Cardiac muscle cell (in vitro differentiated cells and primary cell): ENCODE results near the gene CR2. TPM values are rescaled to one million over a fixed set of nuclear protein-coding genes. Genes with fewer than 3 reads are reported as not detected.

Experiments used
- DNase-seq, 2 donors: peaks; one replicate each; pipeline versions ENCODE4 v3.0.0 to v3.0.0-alpha.2; 2010 to 2017; ENCODE audit warnings: low read depth in 1 of 2, low spot score in 1 of 2
- H3K27ac ChIP-seq: fragments of 200-600 bp; sonication (generic); 2 replicates; pipeline ENCODE4 v1.5.1; 2016
- H3K27me3 ChIP-seq: fragments of 200-600 bp; sonication (generic); 2 replicates; pipeline ENCODE4 v1.6.0; 2016; ENCODE audit warnings: control low read depth
- H3K36me3 ChIP-seq: fragments of 200-600 bp; sonication (generic); 2 replicates; pipeline ENCODE4 v1.5.1; 2016; ENCODE audit warnings: control low read depth
- H3K4me1 ChIP-seq: fragments of 200-600 bp; sonication (generic); 2 replicates; pipeline ENCODE4 v1.8.1; 2017; ENCODE audit warnings: low read depth, mild to moderate bottlenecking, mixed run types
- H3K4me3 ChIP-seq: fragments of 200-600 bp; sonication (generic); 2 replicates; pipeline ENCODE4 v1.5.1; 2016; ENCODE audit warnings: mild to moderate bottlenecking
- H3K9me3 ChIP-seq: fragments of 200-600 bp; sonication (generic); 2 replicates; pipeline ENCODE4 v1.5.1; 2017; ENCODE audit warnings: low read depth, mild to moderate bottlenecking, control low read depth
- polyA plus RNA-seq: library from polyadenylated mRNA; unstranded; fragments of >200 nt; fragmentation: Nextera tagmentation; extraction: Ambion mirVana; gene quantifications from 2 replicates; pipeline ENCODE4 v1.2.1, GENCODE V29; 2016
- total RNA-seq: library from RNA; depleted of rRNA; stranded (reverse); fragments of >200 nt; gene quantifications from 2 replicates; pipeline ENCODE4 v1.2.3, GENCODE V29; 2016
- TF ChIP-seq, protein P1 (sequence below): IDR thresholded peaks from 2 replicates; pipeline ENCODE4 v1.5.1; 2012; ENCODE audit warnings: low read depth, mild to moderate bottlenecking, low read length

Gene CR2
- total and polyA plus RNA-seq, 2 experiments from 2014 or later: not detected

GRCh38 chr1:207500306-207500705 lies 46.2 kb downstream of the CR2 start:
- no peaks in the 10 kb centered on the region for H3K9me3 ChIP-seq
- H3K27ac ChIP-seq: no peak overlapping the region
- TF ChIP-seq, protein P1, sequence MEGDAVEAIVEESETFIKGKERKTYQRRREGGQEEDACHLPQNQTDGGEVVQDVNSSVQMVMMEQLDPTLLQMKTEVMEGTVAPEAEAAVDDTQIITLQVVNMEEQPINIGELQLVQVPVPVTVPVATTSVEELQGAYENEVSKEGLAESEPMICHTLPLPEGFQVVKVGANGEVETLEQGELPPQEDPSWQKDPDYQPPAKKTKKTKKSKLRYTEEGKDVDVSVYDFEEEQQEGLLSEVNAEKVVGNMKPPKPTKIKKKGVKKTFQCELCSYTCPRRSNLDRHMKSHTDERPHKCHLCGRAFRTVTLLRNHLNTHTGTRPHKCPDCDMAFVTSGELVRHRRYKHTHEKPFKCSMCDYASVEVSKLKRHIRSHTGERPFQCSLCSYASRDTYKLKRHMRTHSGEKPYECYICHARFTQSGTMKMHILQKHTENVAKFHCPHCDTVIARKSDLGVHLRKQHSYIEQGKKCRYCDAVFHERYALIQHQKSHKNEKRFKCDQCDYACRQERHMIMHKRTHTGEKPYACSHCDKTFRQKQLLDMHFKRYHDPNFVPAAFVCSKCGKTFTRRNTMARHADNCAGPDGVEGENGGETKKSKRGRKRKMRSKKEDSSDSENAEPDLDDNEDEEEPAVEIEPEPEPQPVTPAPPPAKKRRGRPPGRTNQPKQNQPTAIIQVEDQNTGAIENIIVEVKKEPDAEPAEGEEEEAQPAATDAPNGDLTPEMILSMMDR: no peak
- H3K36me3 ChIP-seq: no peaks in the 10 kb centered on the region
- H3K27me3 ChIP-seq: peaks cover 83% of the 10 kb centered on the region
- DNase-seq: no peak
- H3K4me3 ChIP-seq: no peak overlapping the region
- no peaks in the 10 kb centered on the region for H3K4me1 ChIP-seq

GRCh38 chr1:207501071-207501470 lies 46.9 kb downstream of the CR2 start:
- Histone ChIP-seq H3K4me1 (no peaks in the 10 kb centered on the region), H3K4me3 (no peak overlapping the region), H3K27me3 (peaks cover 76% of the 10 kb centered on the region), H3K9me3 (no peaks in the 10 kb centered on the region), H3K27ac (no peak overlapping the region), H3K36me3 (no peaks in the 10 kb centered on the region)
- TF ChIP-seq, protein P1: no peak
- no peak for DNase-seq

DNA sequence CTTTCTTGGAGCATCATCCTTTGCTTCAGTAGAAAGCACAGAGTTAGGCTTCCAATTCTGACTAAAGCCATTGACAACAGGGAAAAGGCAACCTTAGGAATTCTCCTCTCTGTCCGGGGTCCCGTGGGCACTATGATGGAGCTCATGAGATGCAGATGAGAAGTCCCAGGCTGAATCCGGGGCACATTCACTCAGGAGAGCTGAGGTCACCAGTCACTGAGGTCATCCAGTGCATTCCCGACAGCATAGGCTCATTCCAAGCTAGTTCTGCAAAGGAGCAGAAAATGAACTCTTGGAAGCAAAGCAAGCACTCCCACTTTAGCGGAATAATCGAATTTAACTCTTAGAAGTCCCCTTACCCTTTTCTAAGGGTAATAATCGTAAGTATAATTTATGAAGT lies 48.6 kb downstream of the CR2 start:
- H3K4me1 ChIP-seq: no peaks in the 10 kb centered on the region
- H3K9me3 ChIP-seq: no peaks in the 10 kb centered on the region
- no peaks in the 10 kb centered on the region for H3K36me3 ChIP-seq
- DNase-seq: no peak
- TF ChIP-seq, protein P1: no peak
- peaks cover 59% of the 10 kb centered on the region for H3K27me3 ChIP-seq
- H3K4me3 ChIP-seq: no peak overlapping the region
- no peak overlapping the region for H3K27ac ChIP-seq

GRCh38 chr1:207503950-207504349 lies 49.8 kb downstream of the CR2 start:
- no peak overlapping the region for H3K4me3 ChIP-seq
- H3K36me3 ChIP-seq: no peaks in the 10 kb centered on the region
- no peak overlapping the region for H3K27ac ChIP-seq
- H3K4me1 ChIP-seq: no peaks in the 10 kb centered on the region
- TF ChIP-seq, protein P1: no peak
- no peaks in the 10 kb centered on the region for H3K9me3 ChIP-seq
- DNase-seq: no peak
- peaks cover 49% of the 10 kb centered on the region for H3K27me3 ChIP-seq

- Histone ChIP-seq H3K36me3 (no peaks in the 10 kb centered on the region), H3K4me1 (no peaks in the 10 kb centered on the region), H3K27ac (no peak overlapping the region), H3K27me3 (peaks cover 44% of the 10 kb centered on the region), H3K9me3 (no peaks in the 10 kb centered on the region), H3K4me3 (no peak overlapping the region)
- TF ChIP-seq, protein P1: no peak
- no peak for DNase-seq
Measured at GRCh38 chr1:207504438-207504837, 50.3 kb downstream of the CR2 start.

- H3K4me1 ChIP-seq: no peaks in the 10 kb centered on the region
- DNase-seq: no peak
- H3K27me3 ChIP-seq: no peaks in the 10 kb centered on the region
- H3K36me3 ChIP-seq: no peaks in the 10 kb centered on the region
- no peak overlapping the region for H3K4me3 ChIP-seq
- TF ChIP-seq, protein P1: no peak
- H3K9me3 ChIP-seq: no peaks in the 10 kb centered on the region
- no peak overlapping the region for H3K27ac ChIP-seq
Measured at GRCh38 chr1:207510444-207510843, 56.3 kb downstream of the CR2 start.
